GM12874 (cell line): ENCODE data around the gene APOO.

Experiments used
- TF ChIP-seq, protein P1 (sequence below): IDR thresholded peaks from 2 replicates; pipeline ENCODE4 v1.5.1; 2011; ENCODE audit warnings: low read depth, mild to moderate bottlenecking, control low read depth, low read length, moderate library complexity; ENCODE audit not compliant: insufficient read depth

The APOO gene

DNA sequence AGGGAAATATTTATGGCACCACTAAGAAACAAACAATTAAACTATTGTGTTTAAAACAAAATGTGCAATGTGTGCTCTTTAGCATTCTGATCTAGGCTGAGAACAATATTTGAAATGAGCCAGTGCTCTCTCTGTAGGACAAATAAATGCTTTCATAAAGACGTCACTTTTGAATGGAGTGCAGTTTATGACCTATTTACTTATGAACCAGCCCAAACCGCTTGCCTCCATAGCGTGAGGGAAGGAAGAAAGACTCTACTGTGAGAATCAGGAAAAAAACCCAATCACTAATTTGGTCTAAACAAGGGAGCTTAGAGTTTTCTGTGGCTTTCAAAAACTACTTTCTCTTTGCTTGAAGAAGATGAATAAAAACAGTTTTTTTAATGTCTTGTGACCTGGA, 85.3 kb downstream of the APOO start:
- TF ChIP-seq, protein P1, sequence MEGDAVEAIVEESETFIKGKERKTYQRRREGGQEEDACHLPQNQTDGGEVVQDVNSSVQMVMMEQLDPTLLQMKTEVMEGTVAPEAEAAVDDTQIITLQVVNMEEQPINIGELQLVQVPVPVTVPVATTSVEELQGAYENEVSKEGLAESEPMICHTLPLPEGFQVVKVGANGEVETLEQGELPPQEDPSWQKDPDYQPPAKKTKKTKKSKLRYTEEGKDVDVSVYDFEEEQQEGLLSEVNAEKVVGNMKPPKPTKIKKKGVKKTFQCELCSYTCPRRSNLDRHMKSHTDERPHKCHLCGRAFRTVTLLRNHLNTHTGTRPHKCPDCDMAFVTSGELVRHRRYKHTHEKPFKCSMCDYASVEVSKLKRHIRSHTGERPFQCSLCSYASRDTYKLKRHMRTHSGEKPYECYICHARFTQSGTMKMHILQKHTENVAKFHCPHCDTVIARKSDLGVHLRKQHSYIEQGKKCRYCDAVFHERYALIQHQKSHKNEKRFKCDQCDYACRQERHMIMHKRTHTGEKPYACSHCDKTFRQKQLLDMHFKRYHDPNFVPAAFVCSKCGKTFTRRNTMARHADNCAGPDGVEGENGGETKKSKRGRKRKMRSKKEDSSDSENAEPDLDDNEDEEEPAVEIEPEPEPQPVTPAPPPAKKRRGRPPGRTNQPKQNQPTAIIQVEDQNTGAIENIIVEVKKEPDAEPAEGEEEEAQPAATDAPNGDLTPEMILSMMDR: no peak

DNA sequence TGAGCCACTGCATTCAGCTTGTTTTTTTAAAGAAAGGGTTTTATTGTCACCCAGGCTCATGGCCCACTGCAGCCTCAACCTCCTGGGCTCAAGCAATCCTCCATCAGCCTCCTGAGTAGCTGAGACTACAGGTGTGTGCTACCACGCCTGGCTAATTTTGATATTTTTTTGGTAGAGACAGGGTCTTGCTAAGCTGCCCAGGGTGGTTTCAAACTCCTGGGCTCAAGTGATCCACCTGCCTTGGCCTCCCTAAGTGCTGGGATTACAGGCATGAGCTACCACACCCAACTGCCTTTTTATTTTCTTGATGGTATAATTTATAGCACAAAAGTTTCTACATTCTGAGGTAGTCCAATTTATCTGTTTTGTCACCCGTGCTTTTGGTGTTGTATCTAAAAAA, 85.9 kb downstream of the APOO start:
- TF ChIP-seq, protein P1: no peak

- TF ChIP-seq, protein P1: no peak
Measured at GRCh38 chrX:23820235-23820782, 87.4 kb downstream of the APOO start.

GRCh38 chrX:23819385-23820234, 88.1 kb downstream of the APOO start:
- TF ChIP-seq, protein P1: no peak

DNA sequence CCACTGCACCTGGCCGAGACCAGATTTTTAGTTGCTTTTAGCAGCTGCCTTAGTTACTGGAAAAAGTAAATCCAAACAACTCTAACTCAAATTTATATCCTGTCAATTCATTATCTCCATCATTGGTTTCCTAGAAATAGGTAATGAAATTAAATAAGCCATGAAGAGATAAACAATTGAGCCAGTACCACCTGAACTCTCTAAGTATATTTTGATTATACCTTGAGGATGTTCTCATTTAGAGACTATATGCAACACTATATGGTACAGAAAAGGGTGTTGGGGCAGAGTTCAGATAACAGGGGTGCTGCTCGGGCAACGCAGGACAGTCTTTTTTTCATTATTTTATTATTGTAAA, 89.8 kb downstream of the APOO start:
- TF ChIP-seq, protein P1: no peak

- TF ChIP-seq, protein P1: no peak
Measured at GRCh38 chrX:23816179-23816578, 91.6 kb downstream of the APOO start.

DNA sequence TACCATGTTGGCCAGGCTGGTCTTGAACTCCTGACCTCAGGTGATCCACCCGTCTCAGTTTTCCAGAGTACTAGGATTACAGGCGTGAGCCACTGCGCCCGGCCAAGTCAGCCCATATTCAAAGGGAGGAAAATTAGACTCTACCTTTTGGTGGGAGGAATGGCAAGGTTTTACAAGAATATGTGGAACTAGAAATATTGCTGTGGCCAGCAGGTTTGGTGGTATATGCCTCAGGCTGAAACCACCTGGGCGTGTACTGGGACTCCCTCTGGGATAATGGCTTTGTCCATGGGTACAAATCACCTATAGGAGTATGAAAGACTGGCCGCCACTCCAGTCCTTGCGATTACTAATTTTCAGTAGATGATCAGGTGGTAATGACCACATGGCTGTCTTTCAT, 92.4 kb downstream of the APOO start:
- TF ChIP-seq, protein P1: no peak
